Astrocyte (in vitro differentiated cells and primary cell): Measurements from ENCODE around the gene ADAMTS6.

Source experiments
- EZH2 ChIP-seq: IDR thresholded peaks from 2 replicates; pipeline ENCODE4 v1.6.1; 2012; ENCODE audit warnings: mild to moderate bottlenecking, low read length, inconsistent platforms; ENCODE audit not compliant: insufficient read depth
- TF ChIP-seq, protein P1 (sequence below): IDR thresholded peaks from 2 replicates; pipeline ENCODE4 v1.5.1; 2011; ENCODE audit warnings: low read depth, mild to moderate bottlenecking, inconsistent platforms, low read length, moderate library complexity; ENCODE audit not compliant: insufficient read depth

- TF ChIP-seq, protein P1, sequence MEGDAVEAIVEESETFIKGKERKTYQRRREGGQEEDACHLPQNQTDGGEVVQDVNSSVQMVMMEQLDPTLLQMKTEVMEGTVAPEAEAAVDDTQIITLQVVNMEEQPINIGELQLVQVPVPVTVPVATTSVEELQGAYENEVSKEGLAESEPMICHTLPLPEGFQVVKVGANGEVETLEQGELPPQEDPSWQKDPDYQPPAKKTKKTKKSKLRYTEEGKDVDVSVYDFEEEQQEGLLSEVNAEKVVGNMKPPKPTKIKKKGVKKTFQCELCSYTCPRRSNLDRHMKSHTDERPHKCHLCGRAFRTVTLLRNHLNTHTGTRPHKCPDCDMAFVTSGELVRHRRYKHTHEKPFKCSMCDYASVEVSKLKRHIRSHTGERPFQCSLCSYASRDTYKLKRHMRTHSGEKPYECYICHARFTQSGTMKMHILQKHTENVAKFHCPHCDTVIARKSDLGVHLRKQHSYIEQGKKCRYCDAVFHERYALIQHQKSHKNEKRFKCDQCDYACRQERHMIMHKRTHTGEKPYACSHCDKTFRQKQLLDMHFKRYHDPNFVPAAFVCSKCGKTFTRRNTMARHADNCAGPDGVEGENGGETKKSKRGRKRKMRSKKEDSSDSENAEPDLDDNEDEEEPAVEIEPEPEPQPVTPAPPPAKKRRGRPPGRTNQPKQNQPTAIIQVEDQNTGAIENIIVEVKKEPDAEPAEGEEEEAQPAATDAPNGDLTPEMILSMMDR: no peak
- TF ChIP-seq EZH2: no peak
Measured at GRCh38 chr5:65512170-65512937, 30.6 kb upstream of the ADAMTS6 start.
